SK-N-SH treated with all-trans-retinoic acid at 6 μM for 48 hours (cell line): Measurements from ENCODE around the gene SF3B6.

Experiments
- ARNTL ChIP-seq: fragments of 450-650 bp; formaldehyde crosslinking; IDR thresholded peaks from 2 replicates; pipeline ENCODE4 v1.5.0; 2020; ENCODE audit warnings: low read depth, mild to moderate bottlenecking, moderate library complexity, borderline replicate concordance
- BACH2 ChIP-seq: fragments of 250-450 bp; sonication (Bioruptor Pico); IDR thresholded peaks from 2 replicates; pipeline ENCODE4 v1.9.0; 2021; ENCODE audit warnings: mild to moderate bottlenecking, borderline replicate concordance
- OSR1 ChIP-seq: fragments of 250-450 bp; sonication (Bioruptor Pico); IDR thresholded peaks from 2 replicates; pipeline ENCODE4 v1.8.0; 2022; ENCODE audit warnings: moderate library complexity, mild to moderate bottlenecking, inconsistent platforms
- ZC3H10 ChIP-seq: fragments of 250-450 bp; sonication (Bioruptor Pico); IDR thresholded peaks from 2 replicates; pipeline ENCODE4 v1.5.1; 2021; ENCODE audit warnings: mild to moderate bottlenecking, moderate library complexity
- ZFP3 ChIP-seq: fragments of 250-450 bp; sonication (Bioruptor Pico); IDR thresholded peaks from 2 replicates; pipeline ENCODE4 v1.5.0; 2020; ENCODE audit warnings: mild to moderate bottlenecking, moderate library complexity
- ZFP30 ChIP-seq: fragments of 450-650 bp; formaldehyde crosslinking; IDR thresholded peaks from 2 replicates; pipeline ENCODE4 v1.5.0; 2022; ENCODE audit warnings: mild to moderate bottlenecking, moderate library complexity
- ZNF70 ChIP-seq: fragments of 450-650 bp; formaldehyde crosslinking; IDR thresholded peaks from 2 replicates; pipeline ENCODE4 v1.5.0; 2020; ENCODE audit warnings: mild to moderate bottlenecking, moderate library complexity

GRCh38 chr2:24022975-24023575, 53.1 kb downstream of the SF3B6 start:
- TF ChIP-seq ZFP30 (CRISPR knock-in tag) (no peak), ZC3H10 (CRISPR knock-in tag) (no peak), ZNF70 (CRISPR knock-in tag) (no peak), ARNTL (CRISPR knock-in tag) (no peak), OSR1 (CRISPR knock-in tag) (no peak), ZFP3 (CRISPR knock-in tag) (no peak), BACH2 (no peak)
